ENCODE measurements around the gene WRAP73. TPM values are rescaled to one million over a fixed set of nuclear protein-coding genes. Genes with fewer than 3 reads are reported as not detected.

WRAP73 gene, protein sequence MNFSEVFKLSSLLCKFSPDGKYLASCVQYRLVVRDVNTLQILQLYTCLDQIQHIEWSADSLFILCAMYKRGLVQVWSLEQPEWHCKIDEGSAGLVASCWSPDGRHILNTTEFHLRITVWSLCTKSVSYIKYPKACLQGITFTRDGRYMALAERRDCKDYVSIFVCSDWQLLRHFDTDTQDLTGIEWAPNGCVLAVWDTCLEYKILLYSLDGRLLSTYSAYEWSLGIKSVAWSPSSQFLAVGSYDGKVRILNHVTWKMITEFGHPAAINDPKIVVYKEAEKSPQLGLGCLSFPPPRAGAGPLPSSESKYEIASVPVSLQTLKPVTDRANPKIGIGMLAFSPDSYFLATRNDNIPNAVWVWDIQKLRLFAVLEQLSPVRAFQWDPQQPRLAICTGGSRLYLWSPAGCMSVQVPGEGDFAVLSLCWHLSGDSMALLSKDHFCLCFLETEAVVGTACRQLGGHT
- 77.5 and 153 TPM in 2 replicates for total RNA-seq (2011; cell fraction: chromatin; rRNA removed; ENCODE audit: low replicate concordance)
- total RNA-seq (2011; cell fraction: nucleolus; rRNA removed), result 74.2 and 75.4 TPM in 2 replicates
- total RNA-seq (2011; cell fraction: nucleoplasm; rRNA removed), result 71.3 and 71.5 TPM in 2 replicates
- total RNA-seq (2014; rRNA removed), result 30.1 and 39.3 TPM in 2 replicates
- 11.0 and 14.7 TPM in 2 replicates for total RNA-seq (2014; rRNA removed; fragmentation: Illumina TruSeq; extraction: Trizol)
- total RNA-seq (2015; rRNA removed; fragmentation: Illumina TruSeq; extraction: Trizol), result 21.3 and 22.1 TPM in 2 replicates
- total RNA-seq (2021), result 30.9 and 34.7 TPM in 2 replicates
- polyA plus RNA-seq (2011; rRNA removed), result 47.1 and 54.8 TPM in 2 replicates
- 66.9 and 81.5 TPM in 2 replicates for polyA plus RNA-seq (2011; cell fraction: cytosol; rRNA removed)
- polyA plus RNA-seq (2011; cell fraction: nucleus; rRNA removed), result 139 and 154 TPM in 2 replicates
- 30.5 and 35.0 TPM in 2 replicates for polyA plus RNA-seq (2012)
- polyA plus RNA-seq (2014; fragmentation: Illumina TruSeq; extraction: Trizol), result 32.5 and 40.4 TPM in 2 replicates
- 1 to 10 TPM; 4.3 to 4.7 TPM for polyA plus RNA-seq (2014; fragmentation: Nextera tagmentation; extraction: Ambion mirVana)
- 51.8 and 55.9 TPM in 2 replicates for polyA plus RNA-seq (2014; rRNA removed)
- 14.7 and 17.8 TPM in 2 replicates for polyA minus RNA-seq (2011; rRNA and poly(A)+ RNA removed)
- 18.6 and 19.5 TPM in 2 replicates for polyA minus RNA-seq (2011; cell fraction: cytosol; rRNA and poly(A)+ RNA removed)
- polyA minus RNA-seq (2011; cell fraction: nucleus; rRNA and poly(A)+ RNA removed), result 38.8 and 57.4 TPM in 2 replicates
- Bru-seq, nascent RNA, result percentile 71 among the genes with signal in this experiment
- BruChase-seq, experiment 1, labeled RNA remaining after a 2-hour chase, result percentile 63 among the genes with signal in this experiment
- percentile 67 among the genes with signal in this experiment for BruChase-seq, experiment 2, labeled RNA remaining after a 6-hour chase
- long read RNA-seq, experiment 1, transcript WRAP73-208 (2 exons, 446 nt), result minor isoform, 5 of 283 reads
- long read RNA-seq, experiment 1, transcript WRAP73-202 (11 exons, 1,998 nt), result minor isoform, 26 of 283 reads
- long read RNA-seq, experiment 1, transcript WRAP73-201 (12 exons, 1,665 nt), result major isoform, 45 of 283 reads
- long read RNA-seq, experiment 1, partial matches to known transcripts, result 81 of 283 reads
- long read RNA-seq, experiment 1, other reads (novel, unspliced or antisense), result 124 of 283 reads
- long read RNA-seq, experiment 2, transcript WRAP73-201 (12 exons, 1,665 nt), result major isoform, 11 of 39 reads
- long read RNA-seq, experiment 2, transcript WRAP73-202 (11 exons, 1,998 nt), result minor isoform, 8 of 39 reads
- long read RNA-seq, experiment 2, partial matches to known transcripts, result 3 of 39 reads
- long read RNA-seq, experiment 2, other reads (novel, unspliced or antisense), result 16 of 39 reads
- long read RNA-seq, experiment 3, transcript WRAP73-202 (11 exons, 1,998 nt), result minor isoform, 8 of 39 reads
- long read RNA-seq, experiment 3, transcript WRAP73-201 (12 exons, 1,665 nt), result major isoform, 14 of 39 reads
- long read RNA-seq, experiment 3, partial matches to known transcripts, result 2 of 39 reads
- long read RNA-seq, experiment 3, other reads (novel, unspliced or antisense), result 13 of 39 reads

GRCh38 chr1:3649342-3650247, at the start of gene WRAP73:
Gene WRAP73 (minus strand): TSS chr1:3650103. CDS start chr1:3649999, 104 bp downstream.
- WGBS (ENCODE audit: insufficient coverage, low coverage, missing lambda C conversion rate), result 1% methylated on average over 56 of the region's 60 CpGs
- Histone ChIP-seq H4K20me1 (replicated peaks; ENCODE audit: control insufficient read depth, insufficient read depth, low read length) (no peaks in the 10 kb centered on the region), H3K27ac (ENCODE audit: extremely low read depth, low read depth, low read length) (peak within 1 kb of the TSS; percentile 29; the same call in 2 of the 3 replicates), H3K36me3 (ENCODE audit: control insufficient read depth, insufficient read depth, low read length) (peaks cover 32% of the 10 kb centered on the region; the same call in 2 of the 3 replicates), H2AFZ (ENCODE audit: low read depth, low read length) (peak within 1 kb of the TSS; percentile 86), H3K79me2 (ENCODE audit: control insufficient read depth, insufficient read depth, low read length) (peaks cover 11% of the 10 kb centered on the region), H3K4me3 (peak within 1 kb of the TSS; percentile 70), H3K27me3 (ENCODE audit: control insufficient read depth in 2 of 2, insufficient read depth in 2 of 2, low read length in 2 of 2) (peaks cover 19 to 25% of the 10 kb centered on the region in 2 experiments; a peak in 4 of 5 replicates), H3K4me1 (replicated peaks in 1 of 2; ENCODE audit: control insufficient read depth in 2 of 2, insufficient read depth in 2 of 2, low read length in 2 of 2) (peaks cover 11 to 38% of the 10 kb centered on the region in 2 experiments), H3K9ac (ENCODE audit: insufficient read depth in 1 of 2, low read depth in 2 of 2, low read length in 2 of 2) (peak within 1 kb of the TSS; percentile 66 to 94), H3K9me1 (ENCODE audit: control insufficient read depth, insufficient read depth, low read length) (no peaks in the 10 kb centered on the region), H3K9me3 (replicated peaks; ENCODE audit: control insufficient read depth, insufficient read depth, low read depth, low read length) (no peaks in the 10 kb centered on the region), H3K4me2 (ENCODE audit: insufficient read depth, low read length) (peak within 1 kb of the TSS; percentile 84)
- BruUV-seq (replicated peaks), result no TSS peak
- in situ Hi-C loops (cut with MboI) (no loop called here), intact Hi-C loops (cut with micrococcal nuclease) (loop anchor here (1.0 kb wide), 1 partner anchor 251 kb away; the partner anchor contains the start of gene C1orf174)
- POLR2A ChIA-PET, result interaction anchor here (0.6 to 0.8 kb wide), 3 partner anchors 23 to 140 kb away, joined by 3 read pairs; no protein-coding TSS in a partner anchor
- DNase-seq (ENCODE audit: extremely low read depth in 1 of 4, low spot score in 3 of 4) (peak; percentile 93 to 98 (median 94)), ATAC-seq (peak; percentile 96), FAIRE-seq (peak; percentile 97)
- CTCF ChIA-PET (ENCODE audit: low intra/inter-chr PET ratio), result interaction anchor here (1.2 kb wide), 1 partner anchor 24 kb away, joined by 3 read pairs; no protein-coding TSS in a partner anchor
- TF ChIP-seq WHSC1 (IDR thresholded peaks at IDR 0.05; ENCODE audit: low read length) (no peak), ZSCAN29 (IDR thresholded peaks at IDR 0.05) (no peak), CEBPZ (IDR thresholded peaks at IDR 0.05; ENCODE audit: borderline replicate concordance, low read depth, low read length) (no peak), BRD9 (IDR thresholded peaks at IDR 0.05; ENCODE audit: low read depth, partially characterized antibody) (no peak), CBFA2T3 (IDR thresholded peaks at IDR 0.05) (no peak), GATA2 (CRISPR knock-in tag; IDR thresholded peaks at IDR 0.05) (no peak), ZNF586 (CRISPR knock-in tag; conservative IDR thresholded peaks at IDR 0.05) (no peak)
